ENCODE data around the gene ZSWIM8.

Gene ZSWIM8

GRCh38 chr10:73817826-73818225, 32.4 kb downstream of the ZSWIM8 start:
- no peak overlapping the region for H3K9ac ChIP-seq (ENCODE audit: low read length)
- no peak for DNase-seq
- no peak overlapping the region for H3K4me3 ChIP-seq (ENCODE audit: low read length)
- H3K27me3 ChIP-seq (replicated peaks; ENCODE audit: insufficient read depth, low read length): no peaks in the 10 kb centered on the region
- no peaks in the 10 kb centered on the region for H3K9me2 ChIP-seq (replicated peaks; ENCODE audit: insufficient read depth, low read length)
- H3K9me3 ChIP-seq (replicated peaks; ENCODE audit: insufficient read depth, low read length): no peaks in the 10 kb centered on the region
- H3K4me1 ChIP-seq (ENCODE audit: low read length): no peaks in the 10 kb centered on the region
- no peak overlapping the region for H2AFZ ChIP-seq (ENCODE audit: low read length)
- no peak for TF ChIP-seq EZH2phosphoT487 (IDR thresholded peaks at IDR 0.05; ENCODE audit: low read length)
- no peak overlapping the region for H3K4me2 ChIP-seq (ENCODE audit: low read depth, low read length)
- H3K36me3 ChIP-seq (replicated peaks; ENCODE audit: insufficient read depth, low read length): no peaks in the 10 kb centered on the region
- H3F3A ChIP-seq (ENCODE audit: insufficient read depth, low read length): peaks cover under 1% of the 10 kb centered on the region; the same call in 1 of the 2 replicates
- no peak overlapping the region for H3K27ac ChIP-seq (ENCODE audit: low read length)
- H3K79me2 ChIP-seq (ENCODE audit: low read length): no peaks in the 10 kb centered on the region
- no peaks in the 10 kb centered on the region for H4K20me1 ChIP-seq (ENCODE audit: insufficient read depth, low read length)

- H3K36me3 ChIP-seq (replicated peaks; ENCODE audit: insufficient read depth, low read length): no peaks in the 10 kb centered on the region
- H3F3A ChIP-seq (ENCODE audit: insufficient read depth, low read length): no peaks in the 10 kb centered on the region
- no peaks in the 10 kb centered on the region for H4K20me1 ChIP-seq (ENCODE audit: insufficient read depth, low read length)
- no peaks in the 10 kb centered on the region for H3K27me3 ChIP-seq (replicated peaks; ENCODE audit: insufficient read depth, low read length)
- H3K9me2 ChIP-seq (replicated peaks; ENCODE audit: insufficient read depth, low read length): no peaks in the 10 kb centered on the region
- H3K4me2 ChIP-seq (ENCODE audit: low read depth, low read length): no peak overlapping the region
- H3K79me2 ChIP-seq (ENCODE audit: low read length): no peaks in the 10 kb centered on the region
- no peak overlapping the region for H3K4me3 ChIP-seq (ENCODE audit: low read length)
- no peak overlapping the region for H3K9ac ChIP-seq (ENCODE audit: low read length)
- H3K27ac ChIP-seq (ENCODE audit: low read length): no peak overlapping the region
- H2AFZ ChIP-seq (ENCODE audit: low read length): no peak overlapping the region
- H3K9me3 ChIP-seq (replicated peaks; ENCODE audit: insufficient read depth, low read length): no peaks in the 10 kb centered on the region
- no peaks in the 10 kb centered on the region for H3K4me1 ChIP-seq (ENCODE audit: low read length)
- TF ChIP-seq EZH2 (optimal IDR thresholded peaks at IDR 0.05; ENCODE audit: low read depth, low read length): no peak
- TF ChIP-seq CTCF (IDR thresholded peaks at IDR 0.05; ENCODE audit: low read length): no peak
- no peak for TF ChIP-seq EZH2phosphoT487 (IDR thresholded peaks at IDR 0.05; ENCODE audit: low read length)
- no peak for DNase-seq
Measured at GRCh38 chr10:73818402-73818801, 33.0 kb downstream of the ZSWIM8 start.

GRCh38 chr10:73819081-73819480, 33.7 kb downstream of the ZSWIM8 start:
- Histone ChIP-seq H3K27me3 (replicated peaks; ENCODE audit: insufficient read depth, low read length) (no peaks in the 10 kb centered on the region), H3K9me2 (replicated peaks; ENCODE audit: insufficient read depth, low read length) (no peaks in the 10 kb centered on the region), H3K9me3 (replicated peaks; ENCODE audit: insufficient read depth, low read length) (no peaks in the 10 kb centered on the region), H3K9ac (ENCODE audit: low read length) (no peak overlapping the region), H4K20me1 (ENCODE audit: insufficient read depth, low read length) (no peaks in the 10 kb centered on the region), H3K4me1 (ENCODE audit: low read length) (no peaks in the 10 kb centered on the region), H3K79me2 (ENCODE audit: low read length) (no peaks in the 10 kb centered on the region), H3K27ac (ENCODE audit: low read length) (no peak overlapping the region), H3F3A (ENCODE audit: insufficient read depth, low read length) (no peaks in the 10 kb centered on the region), H3K4me3 (ENCODE audit: low read length) (no peak overlapping the region), H3K4me2 (ENCODE audit: low read depth, low read length) (no peak overlapping the region), H2AFZ (ENCODE audit: low read length) (no peak overlapping the region), H3K36me3 (replicated peaks; ENCODE audit: insufficient read depth, low read length) (no peaks in the 10 kb centered on the region)
- TF ChIP-seq EZH2phosphoT487 (IDR thresholded peaks at IDR 0.05; ENCODE audit: low read length) (no peak), EZH2 (optimal IDR thresholded peaks at IDR 0.05; ENCODE audit: low read depth, low read length) (no peak), CTCF (IDR thresholded peaks at IDR 0.05; ENCODE audit: low read length) (no peak)
- DNase-seq: no peak

- H3K79me2 ChIP-seq (ENCODE audit: low read length): no peaks in the 10 kb centered on the region
- no peaks in the 10 kb centered on the region for H3K9me3 ChIP-seq (replicated peaks; ENCODE audit: insufficient read depth, low read length)
- H3K4me2 ChIP-seq (ENCODE audit: low read depth, low read length): no peak overlapping the region
- H3K36me3 ChIP-seq (replicated peaks; ENCODE audit: insufficient read depth, low read length): no peaks in the 10 kb centered on the region
- no peaks in the 10 kb centered on the region for H3K9me2 ChIP-seq (replicated peaks; ENCODE audit: insufficient read depth, low read length)
- H3F3A ChIP-seq (ENCODE audit: insufficient read depth, low read length): no peaks in the 10 kb centered on the region
- no peaks in the 10 kb centered on the region for H4K20me1 ChIP-seq (ENCODE audit: insufficient read depth, low read length)
- no peak overlapping the region for H3K27ac ChIP-seq (ENCODE audit: low read length)
- H3K27me3 ChIP-seq (replicated peaks; ENCODE audit: insufficient read depth, low read length): no peaks in the 10 kb centered on the region
- no peak overlapping the region for H3K9ac ChIP-seq (ENCODE audit: low read length)
- H3K4me3 ChIP-seq (ENCODE audit: low read length): no peak overlapping the region
- H2AFZ ChIP-seq (ENCODE audit: low read length): no peak overlapping the region
- no peak for DNase-seq
- TF ChIP-seq EZH2 (optimal IDR thresholded peaks at IDR 0.05; ENCODE audit: low read depth, low read length) (no peak), EZH2phosphoT487 (IDR thresholded peaks at IDR 0.05; ENCODE audit: low read length) (no peak), CTCF (IDR thresholded peaks at IDR 0.05; ENCODE audit: low read length) (no peak)
- H3K4me1 ChIP-seq (ENCODE audit: low read length): no peaks in the 10 kb centered on the region
Measured at GRCh38 chr10:73819513-73820093, 34.2 kb downstream of the ZSWIM8 start.

All from MM.1S (cell line).